Activated CD4-positive, alpha-beta T cell treated with anti-CD3 and anti-CD28 coated beads, Interleukin-10, Interleukin-2, amounts not matched to agents 100 ng/mL and 50 ng/mL, durations not matched to agents 16 hours and 8 hours (primary cell): ENCODE results near the gene FASTK.

Source experiments
- DNase-seq: peaks from one replicate; pipeline ENCODE4 v3.0.0-alpha.2; 2020

Gene FASTK

DNA sequence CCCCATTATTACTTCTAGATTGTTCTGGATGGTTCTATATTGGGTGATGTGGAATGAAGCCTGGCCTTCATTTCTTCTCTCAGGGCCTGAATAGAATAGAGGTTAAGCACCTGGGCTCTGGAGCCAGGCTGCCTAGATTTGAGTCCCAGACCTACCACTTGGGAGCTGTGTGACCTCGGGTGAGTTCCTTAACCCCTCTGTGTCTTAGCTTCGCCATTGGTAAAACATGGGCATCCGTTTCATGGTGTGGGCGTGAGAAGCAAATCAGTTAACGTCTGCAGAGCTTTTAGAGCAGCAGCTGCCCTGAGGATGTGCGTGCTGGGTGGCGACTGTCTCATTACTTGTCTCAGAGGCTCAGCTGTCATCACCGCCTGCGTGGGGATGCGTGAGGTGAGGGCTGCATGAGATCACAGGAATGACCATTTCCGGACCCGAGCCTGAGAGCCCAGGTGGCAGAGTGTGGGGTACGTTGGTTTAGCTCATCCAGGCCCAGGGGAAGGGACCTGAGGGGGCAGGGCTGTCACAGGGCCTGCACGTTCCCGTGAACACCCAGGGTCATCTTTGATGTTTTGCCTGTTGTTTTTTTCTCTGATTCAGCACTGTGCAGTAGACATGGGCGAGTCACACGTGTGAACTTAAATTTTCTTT is 15.3 kb upstream of the FASTK start:
- no peak for DNase-seq

DNA sequence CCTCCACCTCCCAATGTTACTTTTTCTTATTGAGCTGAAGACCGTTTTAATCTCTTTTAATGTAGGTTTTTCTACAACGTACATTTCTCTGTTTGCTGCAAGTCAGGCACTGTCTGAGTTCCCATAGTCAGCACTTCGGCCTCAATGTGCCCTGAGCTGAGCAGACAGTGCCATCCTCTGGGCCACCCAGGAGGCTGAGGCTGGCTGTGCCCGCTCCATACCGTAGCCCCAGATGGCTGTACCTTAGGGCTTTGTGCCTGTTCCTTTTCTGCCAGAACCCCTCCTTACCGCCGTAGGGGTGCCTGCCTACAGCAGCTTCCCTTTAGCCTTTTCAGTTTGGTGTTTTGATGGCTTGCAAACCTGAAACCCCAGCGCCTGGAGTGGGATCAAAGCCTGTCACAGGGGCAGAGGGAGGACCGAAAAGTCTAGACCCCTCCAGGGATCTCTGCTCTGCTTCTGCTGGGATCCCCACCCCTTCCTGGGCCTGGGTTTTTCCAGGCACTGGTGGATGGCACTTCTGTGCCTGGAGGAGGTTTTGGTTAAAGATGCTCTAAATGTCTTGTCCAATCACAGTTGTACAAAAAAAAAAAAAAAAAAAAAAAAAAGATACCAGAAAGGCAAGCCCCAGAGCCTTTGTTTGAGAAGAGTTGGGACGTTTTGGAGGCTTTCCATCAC is 14.7 kb upstream of the FASTK start:
- no peak for DNase-seq

DNA sequence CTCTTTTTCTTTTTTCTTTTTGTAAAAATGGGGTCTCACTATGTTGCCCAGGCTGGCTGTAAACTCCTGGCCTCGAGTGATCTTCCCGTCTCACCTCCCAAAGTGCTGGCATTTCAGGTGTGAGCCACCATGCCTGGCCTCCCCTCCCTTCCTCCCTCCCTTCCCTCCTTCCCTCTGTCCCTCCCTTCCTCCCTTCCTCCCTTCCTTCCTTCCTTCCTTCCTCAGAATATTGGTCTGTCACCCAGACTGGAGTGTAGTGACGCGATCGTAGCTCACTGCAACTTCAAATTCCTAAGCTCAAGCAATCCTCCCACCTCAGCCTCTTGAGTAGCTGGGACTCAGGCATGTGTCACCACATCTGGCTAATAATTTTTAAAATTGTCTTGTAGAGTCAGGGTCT is 14.1 kb upstream of the FASTK start:
- no peak for DNase-seq

DNA sequence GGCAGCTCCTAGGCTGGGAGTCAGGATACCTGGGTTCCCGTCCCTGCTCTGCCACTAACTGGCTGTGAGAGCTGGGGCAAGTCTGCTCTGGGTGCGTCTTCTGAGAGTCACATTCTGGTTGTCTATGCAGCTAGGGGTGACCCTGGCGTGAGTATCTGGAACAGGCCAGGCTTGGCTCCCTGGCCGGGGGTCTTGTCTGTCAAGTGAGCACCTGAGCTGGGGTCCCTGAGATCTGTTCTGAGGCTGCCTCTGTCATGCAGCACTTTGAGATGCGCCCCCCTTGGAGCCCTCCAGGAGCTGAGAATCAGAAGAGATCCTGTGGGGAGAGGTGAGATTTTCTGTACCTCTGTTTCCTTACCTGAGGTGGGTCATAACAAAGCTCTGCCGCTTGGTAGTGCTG is 13.1 kb upstream of the FASTK start:
- no peak for DNase-seq

DNA sequence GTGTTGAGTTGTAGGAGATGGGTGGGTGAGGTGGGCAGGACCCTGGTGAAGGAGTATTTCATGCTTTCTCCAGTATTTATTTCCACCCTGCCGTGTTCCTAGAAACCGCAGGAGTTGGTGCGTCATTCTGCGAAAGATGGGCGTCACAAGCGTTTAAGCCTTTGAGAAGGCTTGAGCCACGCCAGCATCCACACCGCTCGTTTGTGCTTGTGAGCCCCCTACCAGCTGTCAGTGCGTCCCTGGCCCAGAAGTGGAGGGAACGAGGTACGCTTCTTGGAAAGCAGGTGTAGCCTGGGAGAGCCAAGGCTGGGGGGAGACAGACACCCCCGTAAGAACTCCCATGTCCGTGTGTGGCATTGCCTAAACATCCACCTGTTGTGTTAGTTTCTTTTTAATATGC is 11.4 kb upstream of the FASTK start:
- no peak for DNase-seq

DNA sequence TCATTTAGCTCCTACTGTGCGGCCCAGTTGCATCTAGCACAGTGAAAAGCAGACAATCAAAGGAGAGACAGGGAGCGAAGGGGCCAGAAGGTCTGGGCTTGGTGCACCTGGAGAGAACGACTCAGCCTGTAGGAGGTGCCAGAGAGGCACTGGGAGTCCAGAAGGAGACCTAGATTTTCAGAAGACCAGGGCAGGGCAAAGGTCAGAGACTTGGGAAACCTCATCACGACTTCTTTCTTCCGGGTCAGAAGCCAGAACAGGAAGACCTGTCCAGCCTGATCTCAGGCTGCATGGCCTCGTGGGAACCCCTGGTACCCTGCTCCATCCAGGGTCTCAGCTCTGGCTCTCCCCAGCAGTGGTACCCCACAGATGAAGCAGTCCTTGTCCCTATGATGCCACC is 10.8 kb upstream of the FASTK start:
- peak; percentile 37 for DNase-seq

DNA sequence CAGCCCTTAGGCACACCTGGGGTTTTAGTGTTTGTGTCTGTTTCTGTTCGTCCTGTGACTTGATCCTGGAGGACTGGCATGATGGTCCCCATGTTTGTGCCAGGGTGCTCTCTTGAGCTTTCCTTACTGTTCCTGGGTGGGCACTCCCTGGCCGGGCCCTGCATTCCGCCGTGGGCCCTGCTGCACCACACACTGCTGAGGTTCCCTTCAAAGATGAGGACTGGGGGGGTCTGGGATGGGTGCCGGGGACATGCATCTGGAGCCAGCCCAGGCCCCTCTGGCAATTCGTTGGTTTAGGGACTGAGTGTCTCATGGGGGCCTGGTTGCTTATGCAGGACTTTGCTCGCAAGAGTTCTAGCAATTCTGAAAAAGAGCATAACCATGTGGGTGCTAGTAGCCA is 10.4 kb upstream of the FASTK start:
- no peak for DNase-seq

DNA sequence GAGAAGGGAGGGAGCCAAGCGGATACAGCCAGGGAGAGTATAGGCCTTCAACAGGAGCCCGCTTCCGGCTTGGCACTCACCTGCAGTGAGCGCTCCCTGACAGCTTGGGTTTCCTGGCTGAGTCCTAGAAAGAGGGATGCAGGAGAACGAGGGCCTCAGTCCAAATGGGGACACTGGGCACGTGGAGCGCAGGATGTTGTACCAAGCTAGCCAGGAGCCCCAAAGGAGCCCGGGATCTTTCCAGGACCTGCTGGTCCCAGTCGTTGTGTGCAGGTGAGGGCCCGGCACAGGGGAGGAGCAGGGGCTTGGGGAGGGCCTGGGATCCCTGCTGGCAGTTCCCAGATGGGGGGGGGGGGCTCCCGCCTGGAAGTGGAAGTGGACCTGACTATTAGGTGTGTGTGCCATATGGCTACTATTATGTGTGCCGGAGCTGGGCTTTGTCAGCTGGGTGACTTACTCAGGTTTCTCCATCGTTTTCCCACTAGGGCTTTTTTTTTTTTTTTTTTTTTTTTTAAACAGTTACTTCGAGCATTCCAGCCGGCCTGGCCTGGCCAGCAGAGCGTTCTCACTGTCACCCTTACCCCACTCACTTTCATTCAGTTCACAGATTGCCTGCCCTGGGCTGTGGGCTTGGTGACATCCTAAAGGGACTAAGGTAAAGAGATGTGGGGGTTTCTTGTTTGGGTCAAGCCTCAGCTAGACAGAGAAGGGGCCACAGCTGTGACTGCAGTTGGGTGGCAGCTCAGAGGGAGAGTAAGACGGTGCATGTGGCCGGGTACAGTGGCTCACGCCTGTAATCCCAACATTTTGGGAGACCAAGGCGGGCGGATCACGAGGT is 9.5 kb upstream of the FASTK start:
- no peak for DNase-seq

DNA sequence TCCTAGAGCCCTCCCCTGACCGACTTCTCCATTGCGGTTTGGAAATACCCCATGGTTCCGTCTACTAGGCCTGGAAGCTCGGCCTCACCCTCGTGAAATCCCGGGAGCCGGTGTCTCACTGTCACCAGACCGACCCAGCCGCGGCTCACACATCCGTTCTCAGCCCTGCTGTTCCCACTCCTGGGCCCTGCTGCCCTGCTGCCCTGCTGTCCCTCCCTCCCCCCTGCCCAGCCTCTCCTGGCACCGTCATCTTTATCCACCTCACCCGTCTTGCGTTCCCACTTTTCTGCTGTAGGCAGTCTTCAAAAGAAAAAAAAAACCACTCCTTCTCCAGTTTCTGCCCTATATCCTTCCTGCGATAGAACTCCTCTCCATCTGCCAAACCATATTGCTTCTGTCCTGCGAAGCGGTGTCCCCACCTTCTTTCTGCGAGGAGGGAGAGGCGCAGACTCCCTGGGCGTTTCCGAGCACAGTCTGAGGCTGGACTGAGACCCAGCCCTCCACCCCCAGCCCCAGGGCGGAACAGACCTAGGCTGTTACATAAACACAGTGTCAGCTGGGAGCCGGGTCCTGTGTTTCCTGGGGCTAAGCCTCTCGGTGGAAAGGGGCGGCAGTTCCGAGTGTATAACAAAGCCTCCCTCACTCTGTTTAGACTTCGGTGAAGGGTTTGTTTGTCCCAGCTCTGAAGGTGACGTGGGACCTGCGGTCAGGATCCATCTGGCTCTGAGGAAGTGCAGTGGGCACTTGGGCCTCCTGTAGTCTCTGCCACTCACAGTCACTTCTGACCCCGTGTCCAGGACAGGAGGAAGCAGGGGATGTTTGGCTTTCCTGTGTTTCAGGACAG is 8.5 kb upstream of the FASTK start:
- DNase-seq, result no peak

DNA sequence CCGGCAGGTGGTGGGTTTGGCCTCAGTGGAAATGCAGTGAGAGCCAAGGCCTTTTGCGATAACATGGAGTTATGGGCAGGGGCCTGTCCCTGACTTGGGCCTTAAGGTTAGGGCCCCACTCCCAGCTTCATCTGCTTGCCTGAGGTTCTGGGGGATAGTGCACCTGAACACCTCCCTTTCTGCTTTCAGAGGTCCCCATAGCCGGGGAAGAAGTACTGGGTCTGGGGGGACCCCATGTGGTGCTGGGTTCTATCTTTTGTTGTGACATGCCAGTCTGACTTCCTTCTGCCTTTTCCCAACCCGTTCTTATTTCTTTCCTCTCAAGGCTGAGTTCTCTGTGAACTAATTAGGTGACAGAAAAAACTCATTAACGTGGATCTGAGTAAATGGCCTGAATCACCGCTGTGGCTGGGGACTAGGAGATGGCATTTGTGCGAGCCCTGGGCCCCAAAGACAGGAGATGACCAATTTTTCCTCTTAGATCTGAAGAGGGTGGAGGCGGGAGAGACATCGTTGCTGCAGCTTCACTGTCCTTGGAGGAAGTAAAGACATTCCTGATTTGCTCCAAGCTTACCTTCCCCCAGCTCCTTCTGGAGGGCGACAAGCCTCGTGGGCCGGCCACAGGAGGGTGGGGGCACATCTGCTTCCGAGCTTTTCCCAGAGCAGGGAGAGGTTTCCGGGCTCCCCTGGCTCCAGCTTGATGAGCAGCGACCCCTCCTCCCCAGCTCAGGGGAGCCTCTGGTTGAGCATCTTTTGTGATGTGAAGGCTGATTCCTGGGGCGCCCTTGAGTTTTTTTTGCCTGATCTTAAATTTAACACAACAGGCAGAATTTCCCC is 7.6 kb upstream of the FASTK start:
- no peak for DNase-seq

DNA sequence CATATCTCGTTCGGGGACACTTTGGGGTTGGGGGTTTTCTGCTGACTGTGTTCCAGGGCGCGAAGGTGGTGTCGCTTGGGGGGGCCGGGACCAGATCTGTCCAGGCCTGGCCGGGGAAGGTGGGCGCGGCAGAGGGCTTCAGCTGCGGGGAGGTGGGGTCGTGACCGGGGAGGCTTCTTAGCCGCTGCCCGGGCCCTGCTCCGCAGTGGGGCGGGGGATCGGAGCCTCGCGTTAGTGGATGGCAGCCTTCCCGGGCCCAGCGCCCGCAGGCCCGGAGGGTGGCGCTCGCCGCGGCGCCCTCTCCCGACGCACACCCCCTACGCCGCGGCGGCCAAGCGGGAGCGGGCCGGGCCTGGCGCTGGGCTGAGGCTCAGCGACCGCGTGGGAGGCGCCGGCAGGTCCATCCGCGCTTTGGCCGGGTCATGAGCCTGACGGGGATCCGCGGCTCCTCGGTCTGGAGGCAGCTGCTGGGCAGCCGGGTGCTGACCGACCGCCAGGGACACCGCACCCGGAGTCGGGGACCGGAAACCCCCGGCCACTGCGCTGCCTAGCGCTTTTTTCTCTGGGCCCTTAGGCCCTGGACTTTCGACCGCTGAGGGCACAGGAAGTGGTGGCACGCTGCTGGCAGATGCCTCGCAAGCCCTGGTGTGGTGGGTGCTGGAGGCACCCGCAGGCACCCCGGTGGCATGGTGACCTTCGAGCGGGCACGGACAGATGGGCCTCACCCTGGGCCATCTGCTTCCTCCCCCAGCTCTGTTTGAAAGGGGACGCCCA is 6.8 kb upstream of the FASTK start:
- peak; percentile 53 for DNase-seq

DNA sequence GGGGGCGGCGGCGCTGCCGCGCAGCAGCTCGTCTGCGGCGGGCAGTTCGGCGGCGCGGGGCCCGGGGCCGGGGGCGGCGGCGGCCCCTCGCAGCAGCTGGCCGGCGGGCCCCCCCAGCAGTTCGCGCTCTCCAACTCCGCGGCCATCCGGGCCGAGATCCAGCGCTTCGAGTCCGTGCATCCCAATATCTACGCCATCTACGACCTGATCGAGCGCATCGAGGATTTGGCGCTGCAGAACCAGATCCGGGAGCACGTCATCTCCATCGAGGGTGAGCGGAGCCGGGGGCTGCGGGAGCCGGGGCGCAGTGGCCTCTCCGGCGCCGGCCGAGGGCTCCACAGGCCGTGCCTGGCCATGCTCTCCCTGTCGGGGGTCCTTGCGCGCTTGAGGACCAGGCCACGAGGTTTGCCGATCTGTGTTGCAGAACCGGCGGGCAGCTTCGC is 6.2 kb upstream of the FASTK start:
- DNase-seq, result peak; percentile 41

DNA sequence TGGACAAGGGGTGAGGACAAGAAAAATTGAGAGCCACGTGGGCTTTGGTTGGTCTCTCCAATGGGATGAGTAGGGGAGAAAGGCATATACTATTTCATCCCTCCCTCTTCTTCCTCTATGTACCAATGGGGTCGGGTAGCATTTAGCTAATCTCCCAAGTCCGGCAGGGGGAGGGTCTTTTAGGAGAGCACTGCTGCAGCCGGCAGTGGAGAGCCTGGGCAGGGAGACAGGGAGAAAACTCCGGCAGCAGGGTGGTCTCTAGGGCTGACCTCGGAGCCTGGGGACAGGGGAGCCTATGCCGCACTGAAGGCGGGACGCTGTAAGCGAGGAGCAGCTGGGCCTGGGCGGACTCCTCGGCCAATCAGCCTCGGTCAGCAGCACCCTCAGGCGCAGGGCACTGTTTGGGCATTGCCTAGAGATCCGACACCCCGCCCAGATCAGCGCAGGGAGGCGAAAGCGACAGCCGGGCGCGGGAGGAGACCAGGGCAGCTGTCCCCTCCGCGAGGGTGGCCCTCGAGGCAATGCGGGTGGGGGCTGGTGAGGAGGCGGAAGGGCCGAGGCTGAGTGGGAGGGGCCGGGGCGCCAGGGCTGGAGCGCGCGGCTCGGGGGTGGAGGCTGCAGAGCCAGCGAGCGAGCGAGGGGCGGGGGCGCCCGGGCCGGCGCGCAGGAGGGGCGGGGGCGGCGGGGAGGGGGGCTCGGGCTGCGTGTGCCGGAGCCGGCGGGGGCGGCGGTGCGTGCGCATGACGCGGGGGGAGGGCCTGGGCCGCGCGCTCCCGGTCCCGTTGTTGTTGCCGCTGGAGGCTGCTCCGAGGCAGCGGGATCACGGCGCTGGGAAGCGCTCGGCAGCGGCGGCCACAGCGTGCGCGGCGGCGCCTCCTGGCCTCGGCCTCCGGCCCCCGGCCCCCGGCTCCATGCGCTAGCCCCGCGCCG is 5.3 kb upstream of the FASTK start, which contains the start of gene AGAP3:
AGAP3 (plus strand) TSS at position 785 of the 930 bp plus-strand sequence. CDS start 267 bp downstream, outside the sequence.
- peak; percentile 75 for DNase-seq

DNA sequence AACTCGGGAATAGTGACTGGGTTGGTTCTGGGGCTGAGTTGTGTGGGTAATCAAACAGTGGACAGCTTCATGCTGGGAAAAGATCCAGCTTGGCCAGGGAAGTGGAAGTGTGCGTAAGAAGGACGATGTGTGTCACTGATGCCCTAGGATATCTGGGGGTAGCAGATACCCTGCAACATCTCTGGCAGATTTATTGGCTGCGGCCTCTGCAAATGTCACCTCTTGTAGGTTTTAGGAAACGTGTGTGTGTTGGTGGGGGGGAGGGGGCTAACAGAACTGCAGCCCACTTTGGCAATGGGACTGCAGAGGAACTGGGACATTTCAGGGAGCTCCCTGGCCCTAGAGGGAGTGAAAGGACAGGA is 4.7 kb upstream of the FASTK start:
- DNase-seq, result no peak

DNA sequence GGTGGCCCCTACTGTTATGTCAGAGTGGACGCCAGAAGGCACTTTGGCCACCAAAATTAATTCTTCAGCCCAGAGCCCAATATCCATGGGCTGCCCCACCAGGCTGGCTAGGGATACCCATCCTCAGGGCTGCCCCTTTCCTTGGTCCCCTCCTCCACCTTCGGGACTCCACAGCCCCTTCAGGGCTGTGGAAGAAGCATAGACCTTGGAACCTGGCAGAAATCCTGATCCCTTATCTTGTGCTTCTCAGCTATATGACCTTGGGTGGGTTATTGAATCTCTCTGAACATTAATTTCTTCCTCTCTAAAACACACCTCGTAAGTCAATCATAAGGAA is 3.2 kb upstream of the FASTK start:
- DNase-seq, result no peak

DNA sequence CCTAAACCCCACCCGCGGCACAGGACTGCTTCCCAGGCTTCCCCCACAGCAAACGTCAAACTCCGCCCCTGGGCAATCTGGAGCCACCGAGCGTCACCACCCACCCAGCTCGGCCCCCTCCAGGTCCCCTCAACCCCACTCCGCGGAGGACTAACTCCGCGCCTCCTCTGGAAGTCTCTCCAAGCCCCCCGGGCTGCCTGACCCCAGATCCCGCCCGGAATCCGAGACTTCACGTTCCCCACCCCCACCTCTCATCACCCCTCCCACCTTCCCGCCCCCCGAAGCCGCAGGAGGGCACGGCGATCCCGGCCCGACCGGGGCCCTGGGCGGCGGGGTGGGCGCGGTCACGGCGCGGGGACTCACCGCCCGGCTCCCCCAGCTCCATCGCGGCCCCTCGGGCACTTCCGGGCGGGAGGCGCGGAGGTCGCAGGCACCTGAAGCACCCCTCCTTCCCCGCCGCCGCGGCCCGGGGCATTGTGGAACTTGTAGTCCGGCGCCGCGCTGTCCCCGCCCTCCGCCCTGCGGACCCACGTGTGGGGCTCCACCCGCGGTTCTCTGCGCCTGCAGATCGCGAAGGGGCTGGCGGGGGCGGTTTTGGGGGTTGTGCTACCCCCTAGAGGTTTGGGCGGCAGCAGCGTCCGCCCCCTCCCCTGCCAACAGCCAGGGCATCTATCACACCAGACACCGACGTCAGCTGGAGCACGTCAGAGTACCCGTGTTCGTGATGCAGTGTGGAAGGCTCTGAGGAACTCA is 2.6 kb upstream of the FASTK start, which contains the start of gene TMUB1:
TMUB1 (minus strand) TSS at position 423 of the 753 bp plus-strand sequence. CDS start 930 bp downstream, outside the sequence.
- peak; percentile 87 for DNase-seq

DNA sequence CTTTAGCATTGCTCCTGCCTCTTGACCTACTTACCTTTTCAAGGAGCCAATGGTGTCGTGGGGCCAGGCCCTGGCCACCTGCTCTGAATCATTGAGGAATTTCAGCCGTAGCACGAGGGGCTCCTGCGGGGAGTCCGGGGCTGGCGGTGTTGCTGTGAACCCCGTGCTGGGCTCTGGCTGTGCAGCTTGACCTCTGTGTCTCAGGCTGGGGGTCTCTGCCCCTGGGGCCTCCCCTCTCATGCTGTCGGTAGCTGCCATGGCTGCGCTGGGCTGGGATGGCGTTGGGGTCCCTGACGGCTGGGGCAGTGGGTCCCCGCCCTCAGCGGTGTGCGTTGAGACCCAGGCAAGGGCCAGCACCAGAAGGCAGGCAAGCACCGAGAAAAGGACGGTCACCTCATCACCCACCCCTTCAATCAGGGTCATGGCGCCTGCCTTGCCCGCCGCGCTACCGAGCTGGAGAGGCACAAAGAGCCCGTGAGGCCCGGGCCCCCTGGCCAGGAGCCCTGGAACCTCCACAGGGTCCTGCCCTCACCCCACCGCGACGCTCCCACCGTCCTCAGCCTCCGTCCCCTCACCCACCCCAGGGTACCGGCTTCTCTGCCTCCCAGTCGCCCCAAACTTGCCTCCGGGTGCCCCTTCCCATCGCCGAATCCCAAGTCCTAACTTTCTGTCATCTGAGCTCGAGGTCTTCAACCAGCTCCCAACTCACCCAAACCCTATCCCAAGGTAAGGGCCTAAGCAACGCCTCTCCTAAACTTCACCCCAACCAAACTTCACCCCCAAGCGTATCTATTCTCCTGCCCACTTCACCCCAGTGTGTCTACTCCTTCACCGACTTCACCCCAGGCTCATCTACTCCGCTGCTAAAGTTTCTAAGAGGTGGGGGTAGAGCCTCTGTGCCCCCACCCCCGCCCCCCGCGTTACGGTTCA is 1.8 kb upstream of the FASTK start:
- no peak for DNase-seq
